Kidney (tissue), 14 donors: Measurements from ENCODE around the gene EZR. TPM values are rescaled to one million over a fixed set of nuclear protein-coding genes. Genes with fewer than 3 reads are reported as not detected.

Experiments
- DNase-seq, 5 donors: peaks; one replicate each; pipeline ENCODE4 v3.0.0-alpha.2; 2013 to 2020
- FAIRE-seq: peaks from 2 replicates; lab custom pipeline; 2012; peaks lifted over from hg19 to GRCh38; lab: Jason Lieb, UNC
- H3K27ac ChIP-seq, 2 donors: one replicate each; pipeline ENCODE4 v1.7.0; 2013; ENCODE audit warnings: low read depth in 2 of 2, low read length in 2 of 2, inconsistent platforms in 1 of 2
- H3K27me3 ChIP-seq: one replicate; pipeline ENCODE4 v1.7.1; 2013; ENCODE audit warnings: low read length, inconsistent platforms; ENCODE audit not compliant: control insufficient read depth, insufficient read depth
- H3K36me3 ChIP-seq, 3 donors: one replicate each; pipeline versions ENCODE4 v1.7.0 to v1.7.1; 2013; ENCODE audit warnings: low read length in 3 of 3, control low read depth in 1 of 3, inconsistent platforms in 1 of 3; ENCODE audit not compliant: insufficient read depth in 3 of 3, control insufficient read depth in 2 of 3
- H3K4me1 ChIP-seq, 3 donors: one replicate each; pipeline versions ENCODE4 v1.7.0 to v1.7.1; 2013; ENCODE audit warnings: low read length in 3 of 3, inconsistent platforms in 1 of 3, low read depth in 1 of 3; ENCODE audit not compliant: control insufficient read depth in 2 of 3, insufficient read depth in 2 of 3
- H3K4me3 ChIP-seq, 3 donors: one replicate each; pipeline versions ENCODE4 v1.7.0 to v1.8.1; 2013; ENCODE audit warnings: low read length in 3 of 3, control low read depth in 1 of 3, inconsistent platforms in 1 of 3
- H3K9ac ChIP-seq, 3 donors: one replicate each; pipeline versions ENCODE4 v1.7.0 to v1.7.1; 2013; ENCODE audit warnings: low read length in 3 of 3, control low read depth in 1 of 3, inconsistent platforms in 1 of 3
- H3K9me3 ChIP-seq, 3 donors: one replicate each; pipeline versions ENCODE4 v1.7.0 to v1.7.1; 2013; ENCODE audit warnings: low read length in 3 of 3, control low read depth in 1 of 3, inconsistent platforms in 1 of 3; ENCODE audit not compliant: control insufficient read depth in 2 of 3, insufficient read depth in 1 of 3
- intact Hi-C: fragments of 100-400 bp; cut with DNase I; formaldehyde crosslinking; loops from one replicate; pipeline ENCODE4 v1.11.1; 2022
- polyA plus RNA-seq: library from polyadenylated mRNA; stranded (reverse); fragments of 350-450 nt; fragmentation: Illumina TruSeq; extraction: RNeasy Lipid Tissue Mini Kit (QIAGEN cat#74804); gene quantifications from one replicate; pipeline ENCODE4 v1.2.3, GENCODE V29; 2014; ENCODE audit warnings: low read depth, low replicate concordance; ENCODE audit not compliant: insufficient read depth
- total RNA-seq: library from RNA; stranded (reverse); fragmentation: NEBNext Ultra II Directional; extraction: Animal tissue kit (Norgen Biotek cat#: 25700); gene quantifications from one replicate; pipeline ENCODE4 v1.2.1, GENCODE V29; 2021
- TF ChIP-seq, protein P1 (sequence below): IDR thresholded peaks from 3 replicates; pipeline ENCODE4 v1.5.1; 2012; ENCODE audit warnings: mild to moderate bottlenecking, moderate library complexity, borderline replicate concordance; ENCODE audit not compliant: insufficient read depth; ENCODE audit errors: extremely low read depth
- donor health status: control.
- donor health status: control.
- donor health status: control.
- donor health status: control.
- donor health status: control.
- donor health status: DM: yes; HTN: yes; CAD: no.
- donor health status: Normal renal cell carcinoma (clear cell type).

The EZR gene
- total and polyA plus RNA-seq, 2 donors from 2014 or later, result 154 to 636 TPM

DNA sequence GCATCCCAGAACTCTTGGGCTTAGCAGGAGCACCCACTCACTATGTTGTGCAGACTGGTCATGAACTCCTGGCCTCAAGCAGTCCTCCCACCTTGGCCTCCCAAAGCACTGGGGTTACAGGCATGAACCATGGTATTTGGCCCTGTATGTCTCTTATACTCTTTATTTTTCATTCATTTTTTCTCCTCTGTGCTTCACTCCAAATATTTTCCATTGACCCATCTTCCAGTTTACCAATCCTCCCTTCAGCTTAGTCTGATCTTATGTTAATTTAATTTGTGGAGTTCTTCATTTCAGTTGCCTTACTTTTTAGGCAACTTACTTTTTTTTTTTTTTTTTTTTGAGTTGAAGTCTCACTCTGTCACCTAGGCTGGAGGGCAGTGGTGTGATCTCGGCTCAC, 79.5 kb downstream of the EZR start:
- Histone ChIP-seq H3K9me3 (peaks cover 0 to 5% (median 2%) of the 10 kb centered on the region in 3 donors), H3K27ac (no peak overlapping the region), H3K4me1 (no peaks in the 10 kb centered on the region), H3K27me3 (no peaks in the 10 kb centered on the region), H3K4me3 (no peak overlapping the region), H3K36me3 (no peaks in the 10 kb centered on the region), H3K9ac (no peak overlapping the region)
- TF ChIP-seq, protein P1, sequence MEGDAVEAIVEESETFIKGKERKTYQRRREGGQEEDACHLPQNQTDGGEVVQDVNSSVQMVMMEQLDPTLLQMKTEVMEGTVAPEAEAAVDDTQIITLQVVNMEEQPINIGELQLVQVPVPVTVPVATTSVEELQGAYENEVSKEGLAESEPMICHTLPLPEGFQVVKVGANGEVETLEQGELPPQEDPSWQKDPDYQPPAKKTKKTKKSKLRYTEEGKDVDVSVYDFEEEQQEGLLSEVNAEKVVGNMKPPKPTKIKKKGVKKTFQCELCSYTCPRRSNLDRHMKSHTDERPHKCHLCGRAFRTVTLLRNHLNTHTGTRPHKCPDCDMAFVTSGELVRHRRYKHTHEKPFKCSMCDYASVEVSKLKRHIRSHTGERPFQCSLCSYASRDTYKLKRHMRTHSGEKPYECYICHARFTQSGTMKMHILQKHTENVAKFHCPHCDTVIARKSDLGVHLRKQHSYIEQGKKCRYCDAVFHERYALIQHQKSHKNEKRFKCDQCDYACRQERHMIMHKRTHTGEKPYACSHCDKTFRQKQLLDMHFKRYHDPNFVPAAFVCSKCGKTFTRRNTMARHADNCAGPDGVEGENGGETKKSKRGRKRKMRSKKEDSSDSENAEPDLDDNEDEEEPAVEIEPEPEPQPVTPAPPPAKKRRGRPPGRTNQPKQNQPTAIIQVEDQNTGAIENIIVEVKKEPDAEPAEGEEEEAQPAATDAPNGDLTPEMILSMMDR, result no peak
- DNase-seq (no peak), FAIRE-seq (no peak)
- intact Hi-C loops, result no loop called here

DNA sequence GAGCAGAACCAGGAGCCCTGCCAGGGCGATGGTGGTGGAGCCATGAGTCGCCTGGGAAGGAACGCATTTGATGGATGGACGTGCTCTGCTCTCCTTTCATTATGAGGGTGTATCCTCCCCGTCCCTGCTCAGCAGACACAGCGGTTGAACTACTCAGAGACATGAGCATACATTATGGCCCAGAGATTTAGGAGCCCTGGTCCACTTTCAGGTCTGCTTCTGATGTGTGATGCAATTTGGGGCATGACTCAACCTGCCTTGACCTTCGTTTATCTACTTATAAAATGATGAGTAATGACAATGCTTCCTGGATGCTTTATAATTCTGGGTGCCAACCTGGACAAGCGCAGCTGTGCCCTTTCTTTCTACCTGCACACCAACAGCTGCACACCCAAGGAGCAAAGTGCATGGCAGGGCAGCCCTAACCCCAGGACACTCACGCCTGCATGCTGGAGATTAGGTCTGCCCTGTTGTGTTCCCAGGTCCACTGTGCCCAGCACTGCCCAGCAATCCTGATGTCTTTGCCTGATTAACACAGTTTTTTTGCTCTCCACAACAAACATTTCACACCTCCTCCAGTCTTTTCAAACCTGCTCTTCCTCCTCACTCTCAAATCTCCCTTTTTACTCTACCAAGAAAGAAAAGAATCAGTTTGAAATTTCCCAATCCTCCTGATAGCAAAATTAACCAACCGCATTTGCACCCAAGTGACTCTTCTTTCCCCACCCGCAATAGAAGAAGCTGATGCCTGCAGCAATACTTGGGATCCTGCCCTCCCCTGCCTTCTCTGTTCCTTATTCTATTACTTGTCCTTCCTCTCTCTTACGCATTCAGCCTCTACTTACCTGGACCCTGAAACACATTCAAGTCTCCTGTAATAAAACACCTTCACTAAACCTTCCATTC, 81.2 kb downstream of the EZR start:
- Histone ChIP-seq H3K27ac (no peak overlapping the region), H3K9me3 (peaks cover 0 to 5% (median 2%) of the 10 kb centered on the region in 3 donors), H3K4me3 (no peak overlapping the region), H3K9ac (no peak overlapping the region), H3K27me3 (no peaks in the 10 kb centered on the region), H3K4me1 (peaks cover 0 to 3% (median 0%) of the 10 kb centered on the region in 3 donors), H3K36me3 (no peaks in the 10 kb centered on the region)
- FAIRE-seq (no peak), DNase-seq (no peak)
- intact Hi-C loops, result no loop called here
- TF ChIP-seq, protein P1, result no peak

DNA sequence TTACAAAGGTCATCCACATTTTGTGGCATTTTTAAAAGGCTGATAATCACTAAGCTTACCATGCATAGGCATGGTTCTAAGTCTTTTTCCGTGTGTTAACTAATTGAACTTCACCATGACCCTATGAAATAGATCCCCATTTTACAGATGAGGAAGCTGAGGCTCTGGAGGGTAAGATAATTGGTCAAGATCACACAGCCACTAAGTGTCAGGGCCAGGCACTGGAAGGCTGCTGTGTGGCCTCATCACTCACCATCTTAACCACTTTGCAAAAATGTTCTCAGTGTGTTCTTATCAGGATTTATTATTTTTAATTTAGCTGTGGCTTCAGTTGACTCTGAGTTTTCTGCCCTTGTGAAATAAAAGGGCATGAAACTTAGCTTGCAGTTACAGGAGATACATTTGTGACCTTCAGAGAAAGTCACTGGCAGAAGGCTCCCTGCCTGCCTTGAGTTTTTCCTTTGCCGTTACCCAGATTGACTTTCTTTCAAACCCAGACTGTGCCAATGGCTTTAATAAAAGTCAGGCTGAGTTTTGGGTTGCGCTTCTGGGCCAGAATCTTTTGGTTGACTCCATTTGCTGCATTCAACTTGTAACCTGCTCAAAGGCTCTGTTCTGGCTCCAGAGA, 82.0 kb downstream of the EZR start:
- TF ChIP-seq, protein P1, result no peak
- Histone ChIP-seq H3K4me3 (no peak overlapping the region), H3K9me3 (peaks cover 0 to 5% (median 2%) of the 10 kb centered on the region in 3 donors), H3K9ac (no peak overlapping the region), H3K27me3 (no peaks in the 10 kb centered on the region), H3K27ac (no peak overlapping the region), H3K4me1 (peaks cover 0 to 3% (median 0%) of the 10 kb centered on the region in 3 donors), H3K36me3 (no peaks in the 10 kb centered on the region)
- intact Hi-C loops, result no loop called here
- no peak for DNase-seq
- no peak for FAIRE-seq
